ENCODE data around the gene GVQW3.
A peak's percentile ranks its signal among the peaks of the same experiment; 100 is the strongest.

GVQW3 gene

DNA sequence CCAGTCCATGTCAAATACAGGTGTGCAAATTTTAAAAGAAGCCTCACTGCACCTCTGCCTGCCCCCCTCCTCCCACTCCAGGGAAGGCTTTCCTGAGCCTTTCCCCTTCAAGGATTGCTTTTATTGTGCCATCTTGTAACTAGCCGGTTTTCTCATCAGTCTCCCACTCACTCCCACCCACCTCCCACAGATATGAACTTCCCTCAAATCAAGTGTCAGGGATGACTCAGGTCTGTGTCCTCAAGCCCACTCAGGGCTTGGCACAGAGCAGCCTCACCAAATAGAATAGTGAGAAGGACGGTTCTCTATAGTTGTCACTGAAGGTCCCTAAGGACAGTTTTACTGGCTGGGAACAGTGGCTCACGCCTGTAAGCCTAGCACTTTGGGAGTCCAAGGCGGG lies 43.2 kb upstream of the GVQW3 start:
- CTCF ChIA-PET: interaction anchor here (0.8 to 1.2 kb wide), 2 partner anchors 10 to 17 kb away, joined by 4 read pairs; no protein-coding TSS in a partner anchor
- Histone ChIP-seq H3K4me1 (ENCODE audit: control insufficient read depth, insufficient read depth, low read length) (no peaks in the 10 kb centered on the region), H3K36me3 (ENCODE audit: control insufficient read depth in 2 of 2, insufficient read depth in 1 of 2, low read length in 2 of 2) (no peaks in the 10 kb centered on the region), H3K9me3 (ENCODE audit: control insufficient read depth, insufficient read depth, low read depth, low read length) (no peaks in the 10 kb centered on the region), H3K27ac (ENCODE audit: extremely low read depth, low read depth, low read length) (no peak overlapping the region), H3K4me3 (ENCODE audit: low read depth, low read length) (no peak overlapping the region)
- POLR2A ChIA-PET: no interaction called here
- TF ChIP-seq EGR2 (tag by site-specific recombination; IDR thresholded peaks at IDR 0.05; ENCODE audit: low read depth) (peak; percentile 94), ZFHX2 (tag by site-specific recombination; conservative IDR thresholded peaks at IDR 0.05) (peak; percentile 94), ZBTB8A (tag by site-specific recombination; IDR thresholded peaks at IDR 0.05) (no peak)

GRCh38 chr11:76339221-76339620 lies 41.9 kb upstream of the GVQW3 start:
- Histone ChIP-seq H3K36me3 (ENCODE audit: control insufficient read depth in 2 of 2, insufficient read depth in 1 of 2, low read length in 2 of 2) (no peaks in the 10 kb centered on the region), H3K27ac (ENCODE audit: extremely low read depth, low read depth, low read length) (no peak overlapping the region), H3K4me3 (ENCODE audit: low read depth, low read length) (no peak overlapping the region), H3K4me1 (ENCODE audit: control insufficient read depth, insufficient read depth, low read length) (no peaks in the 10 kb centered on the region), H3K9me3 (ENCODE audit: control insufficient read depth, insufficient read depth, low read depth, low read length) (no peaks in the 10 kb centered on the region)
- ChIA-PET POLR2A (no interaction called here), CTCF (interaction anchor here (0.6 to 1.0 kb wide), 2 partner anchors 45 to 132 kb away, joined by 4 read pairs; no protein-coding TSS in a partner anchor)
- TF ChIP-seq ZNF248 (tag by site-specific recombination; IDR thresholded peaks at IDR 0.05) (no peak), ZNF501 (tag by site-specific recombination; IDR thresholded peaks at IDR 0.05) (no peak), ZBTB21 (tag by site-specific recombination; IDR thresholded peaks at IDR 0.05) (no peak), ZNF350 (tag by site-specific recombination; IDR thresholded peaks at IDR 0.05) (no peak), ZNF311 (tag by site-specific recombination; IDR thresholded peaks at IDR 0.05; ENCODE audit: borderline replicate concordance) (no peak), ZNF169 (tag by site-specific recombination; IDR thresholded peaks at IDR 0.05) (no peak)

DNA sequence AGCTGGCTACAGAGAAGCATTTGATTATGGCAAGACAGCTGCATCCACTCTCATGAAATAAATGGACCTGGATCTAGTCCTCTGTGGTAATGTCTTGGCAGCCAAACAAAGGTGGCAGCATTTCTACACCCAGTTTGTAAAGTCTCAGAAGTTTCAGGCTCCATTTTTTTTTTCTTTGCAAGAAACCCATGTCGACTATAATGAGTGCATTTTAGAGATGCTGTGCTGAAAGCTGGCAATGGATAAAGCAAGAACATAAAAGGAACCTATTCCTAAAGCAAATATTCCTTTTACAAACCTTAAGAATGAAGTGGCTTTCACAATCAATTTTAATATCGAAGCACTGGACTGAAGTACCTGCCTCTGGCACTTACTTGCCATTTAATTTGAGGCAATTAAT lies 33.7 kb upstream of the GVQW3 start:
- ChIA-PET CTCF (interaction anchor here (1.6 kb wide), 1 partner anchor 140 kb away, joined by 4 read pairs; no protein-coding TSS in a partner anchor), POLR2A (no interaction called here)
- Histone ChIP-seq H3K4me1 (ENCODE audit: control insufficient read depth, insufficient read depth, low read length) (peaks cover 4% of the 10 kb centered on the region; the same call in 1 of the 2 replicates), H3K4me3 (ENCODE audit: low read depth, low read length) (no peak overlapping the region), H3K36me3 (ENCODE audit: control insufficient read depth in 2 of 2, insufficient read depth in 1 of 2, low read length in 2 of 2) (peaks cover 0 to 18% of the 10 kb centered on the region in 2 experiments; a peak in 1 of 3 replicates), H3K9me3 (ENCODE audit: control insufficient read depth, insufficient read depth, low read depth, low read length) (no peaks in the 10 kb centered on the region), H3K27ac (ENCODE audit: extremely low read depth, low read depth, low read length) (no peak overlapping the region)
- TF ChIP-seq ZNF610 (tag by site-specific recombination; IDR thresholded peaks at IDR 0.05; ENCODE audit: borderline replicate concordance): no peak
- TF ChIP-seq ZNF548 (tag by site-specific recombination; IDR thresholded peaks at IDR 0.05): no peak
- no peak for TF ChIP-seq YY1 (tag by site-specific recombination; IDR thresholded peaks at IDR 0.05)

- Histone ChIP-seq H3K9me3 (ENCODE audit: control insufficient read depth, insufficient read depth, low read depth, low read length) (no peaks in the 10 kb centered on the region), H3K4me3 (ENCODE audit: low read depth, low read length) (no peak overlapping the region), H3K4me1 (ENCODE audit: control insufficient read depth, insufficient read depth, low read length) (peaks cover 4% of the 10 kb centered on the region; the same call in 1 of the 2 replicates), H3K36me3 (ENCODE audit: control insufficient read depth in 2 of 2, insufficient read depth in 1 of 2, low read length in 2 of 2) (peaks cover 0 to 22% of the 10 kb centered on the region in 2 experiments; a peak in 2 of 3 replicates), H3K27ac (ENCODE audit: extremely low read depth, low read depth, low read length) (no peak overlapping the region)
- TF ChIP-seq ZXDB (tag by site-specific recombination; IDR thresholded peaks at IDR 0.05) (no peak), ZNF10 (tag by site-specific recombination; IDR thresholded peaks at IDR 0.05) (no peak), HOXD13 (CRISPR knock-in tag; IDR thresholded peaks at IDR 0.05; ENCODE audit: borderline replicate concordance) (no peak)
- TF ChIP-seq, protein P1, sequence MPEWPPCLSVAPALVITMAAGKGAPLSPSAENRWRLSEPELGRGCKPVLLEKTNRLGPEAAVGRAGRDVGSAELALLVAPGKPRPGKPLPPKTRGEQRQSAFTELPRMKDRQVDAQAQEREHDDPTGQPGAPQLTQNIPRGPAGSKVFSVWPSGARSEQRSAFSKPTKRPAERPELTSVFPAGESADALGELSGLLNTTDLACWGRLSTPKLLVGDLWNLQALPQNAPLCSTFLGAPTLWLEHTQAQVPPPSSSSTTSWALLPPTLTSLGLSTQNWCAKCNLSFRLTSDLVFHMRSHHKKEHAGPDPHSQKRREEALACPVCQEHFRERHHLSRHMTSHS (tag by site-specific recombination; IDR thresholded peaks at IDR 0.05): no peak
- ChIA-PET CTCF (interaction anchor here (1.6 kb wide), 1 partner anchor 141 kb away, joined by 4 read pairs; no protein-coding TSS in a partner anchor), POLR2A (no interaction called here)
Measured at GRCh38 chr11:76348348-76348747, 32.8 kb upstream of the GVQW3 start.

- Histone ChIP-seq H3K9me3 (ENCODE audit: control insufficient read depth, insufficient read depth, low read depth, low read length) (no peaks in the 10 kb centered on the region), H3K36me3 (ENCODE audit: control insufficient read depth in 2 of 2, insufficient read depth in 1 of 2, low read length in 2 of 2) (peaks cover 0 to 54% of the 10 kb centered on the region in 2 experiments), H3K4me3 (ENCODE audit: low read depth, low read length) (no peak overlapping the region), H3K4me1 (ENCODE audit: control insufficient read depth, insufficient read depth, low read length) (no peaks in the 10 kb centered on the region), H3K27ac (ENCODE audit: extremely low read depth, low read depth, low read length) (no peak overlapping the region)
- CTCF ChIA-PET: interaction anchor here (0.7 kb wide), 1 partner anchor 1105 kb away, joined by 3 read pairs; no protein-coding TSS in a partner anchor
- POLR2A ChIA-PET: no interaction called here
- no peak for TF ChIP-seq ZNF148 (tag by site-specific recombination; IDR thresholded peaks at IDR 0.05; ENCODE audit: borderline replicate concordance)
- TF ChIP-seq ZNF530 (tag by site-specific recombination; IDR thresholded peaks at IDR 0.05; ENCODE audit: low read depth): no peak
- TF ChIP-seq ZNF433 (tag by site-specific recombination; IDR thresholded peaks at IDR 0.05; ENCODE audit: low read depth): no peak
- TF ChIP-seq OSR2 (tag by site-specific recombination; IDR thresholded peaks at IDR 0.05): no peak
- TF ChIP-seq WT1 (tag by site-specific recombination; IDR thresholded peaks at IDR 0.05): no peak
- TF ChIP-seq ZNF560 (tag by site-specific recombination; IDR thresholded peaks at IDR 0.05; ENCODE audit: borderline replicate concordance): no peak
Measured at GRCh38 chr11:76355172-76355571, 26.0 kb upstream of the GVQW3 start.
